ENCODE data around the gene COL6A1.

GRCh38 chr21:45941717-45942546 lies 39.6 kb upstream of the COL6A1 start:
- no peak for TF ChIP-seq CTCF (IDR thresholded peaks at IDR 0.05)
- TF ChIP-seq POLR2A (IDR thresholded peaks at IDR 0.05), result no peak
